Breast epithelium (tissue), 3 donors: Measurements from ENCODE around the gene TBC1D14.

ENCODE experiments used
- POLR2A ChIP-seq: fragments of 450-650 bp; IDR thresholded peaks from one replicate; pipeline ENCODE4 v1.6.1; 2016; ENCODE audit warnings: antibody characterized with exemption, mild to moderate bottlenecking, moderate library complexity
- TF ChIP-seq, protein P1 (sequence below), 3 donors: fragments of 450-650 bp; IDR thresholded peaks; one replicate each; pipeline ENCODE4 v1.5.1; 2016 to 2017; ENCODE audit warnings: antibody characterized with exemption in 3 of 3, mild to moderate bottlenecking in 3 of 3, moderate library complexity in 3 of 3

DNA sequence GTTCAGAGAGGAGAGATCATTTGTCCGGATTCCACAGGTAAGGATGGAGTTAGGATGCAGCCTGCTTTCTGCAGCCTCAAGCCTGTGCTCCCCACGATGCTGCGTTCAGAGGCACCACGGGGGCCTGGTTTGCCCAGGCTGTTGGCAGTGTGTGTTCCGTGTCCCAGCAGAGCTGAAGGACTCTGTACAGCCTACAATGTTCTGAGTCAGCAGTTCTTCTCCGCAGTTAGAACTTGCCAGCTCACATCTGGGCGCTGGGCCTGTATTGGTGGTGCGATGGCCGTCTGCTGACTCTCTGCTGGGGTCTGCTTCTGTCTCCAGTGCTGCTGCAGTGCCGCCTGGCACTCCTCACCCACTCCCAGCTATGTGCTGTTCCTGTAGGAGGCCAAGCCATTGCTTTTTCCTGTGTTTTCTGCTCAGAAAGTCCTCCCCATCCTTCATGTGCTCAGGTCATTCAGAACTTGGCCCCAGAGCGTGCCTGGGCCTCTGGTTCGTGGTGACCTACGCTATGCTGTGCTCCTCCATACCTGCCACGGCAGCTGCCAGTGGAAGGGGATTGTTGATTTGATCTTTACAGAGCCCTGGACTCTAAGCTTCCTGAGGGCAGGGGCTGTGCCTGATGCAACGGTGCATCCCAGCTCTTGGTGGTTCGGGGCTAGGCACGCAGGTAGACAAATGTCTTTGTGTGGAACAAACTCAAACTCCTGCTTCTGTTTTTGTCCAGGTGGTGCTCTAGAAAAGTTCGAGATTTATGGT, 91.0 kb downstream of the TBC1D14 start:
- TF ChIP-seq, protein P1, sequence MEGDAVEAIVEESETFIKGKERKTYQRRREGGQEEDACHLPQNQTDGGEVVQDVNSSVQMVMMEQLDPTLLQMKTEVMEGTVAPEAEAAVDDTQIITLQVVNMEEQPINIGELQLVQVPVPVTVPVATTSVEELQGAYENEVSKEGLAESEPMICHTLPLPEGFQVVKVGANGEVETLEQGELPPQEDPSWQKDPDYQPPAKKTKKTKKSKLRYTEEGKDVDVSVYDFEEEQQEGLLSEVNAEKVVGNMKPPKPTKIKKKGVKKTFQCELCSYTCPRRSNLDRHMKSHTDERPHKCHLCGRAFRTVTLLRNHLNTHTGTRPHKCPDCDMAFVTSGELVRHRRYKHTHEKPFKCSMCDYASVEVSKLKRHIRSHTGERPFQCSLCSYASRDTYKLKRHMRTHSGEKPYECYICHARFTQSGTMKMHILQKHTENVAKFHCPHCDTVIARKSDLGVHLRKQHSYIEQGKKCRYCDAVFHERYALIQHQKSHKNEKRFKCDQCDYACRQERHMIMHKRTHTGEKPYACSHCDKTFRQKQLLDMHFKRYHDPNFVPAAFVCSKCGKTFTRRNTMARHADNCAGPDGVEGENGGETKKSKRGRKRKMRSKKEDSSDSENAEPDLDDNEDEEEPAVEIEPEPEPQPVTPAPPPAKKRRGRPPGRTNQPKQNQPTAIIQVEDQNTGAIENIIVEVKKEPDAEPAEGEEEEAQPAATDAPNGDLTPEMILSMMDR (IDR thresholded peaks at IDR 0.05) = no peak
- TF ChIP-seq POLR2A = no peak
